A204.1 (cell line): ENCODE measurements around the gene TGFBR2.

Source experiments
- FAIRE-seq: peaks from 2 replicates; lab custom pipeline; 2012; peaks lifted over from hg19 to GRCh38; lab: Jason Lieb, UNC

Gene TGFBR2

GRCh38 chr3:30606301-30607031 lies at the start of gene TGFBR2:
TSS of gene TGFBR2 (plus strand) at chr3:30606601. CDS start at chr3:30606884, 283 bp downstream.
- FAIRE-seq: no peak

GRCh38 chr3:30557746-30558303 lies 48.6 kb upstream of the TGFBR2 start:
- no peak for FAIRE-seq

- FAIRE-seq: no peak
Measured at GRCh38 chr3:30563956-30564355, 42.4 kb upstream of the TGFBR2 start.

- FAIRE-seq: no peak
Measured at GRCh38 chr3:30567139-30567753, 39.2 kb upstream of the TGFBR2 start.

- no peak for FAIRE-seq
Measured at GRCh38 chr3:30576946-30577345, 29.5 kb upstream of the TGFBR2 start.

GRCh38 chr3:30577788-30578187 lies 28.6 kb upstream of the TGFBR2 start:
- FAIRE-seq: no peak

GRCh38 chr3:30578479-30578878 lies 27.9 kb upstream of the TGFBR2 start:
- FAIRE-seq: no peak

- FAIRE-seq: no peak
Measured at GRCh38 chr3:30578986-30579579, 27.3 kb upstream of the TGFBR2 start.

GRCh38 chr3:30581067-30581585 lies 25.3 kb upstream of the TGFBR2 start:
- FAIRE-seq: no peak

- FAIRE-seq: no peak
Measured at GRCh38 chr3:30581982-30582381, 24.4 kb upstream of the TGFBR2 start.

GRCh38 chr3:30583973-30584372 lies 22.4 kb upstream of the TGFBR2 start:
- no peak for FAIRE-seq

GRCh38 chr3:30585654-30586053 lies 20.7 kb upstream of the TGFBR2 start:
- FAIRE-seq: no peak

- FAIRE-seq: no peak
Measured at GRCh38 chr3:30586096-30586805, 20.1 kb upstream of the TGFBR2 start.

- FAIRE-seq: no peak
Measured at GRCh38 chr3:30586806-30587486, 19.5 kb upstream of the TGFBR2 start.

GRCh38 chr3:30587904-30588303 lies 18.5 kb upstream of the TGFBR2 start:
- no peak for FAIRE-seq

- no peak for FAIRE-seq
Measured at GRCh38 chr3:30596152-30596551, 10.2 kb upstream of the TGFBR2 start.

GRCh38 chr3:30597131-30597768 lies 9.2 kb upstream of the TGFBR2 start:
- no peak for FAIRE-seq

- no peak for FAIRE-seq
Measured at GRCh38 chr3:30597769-30598134, 8.6 kb upstream of the TGFBR2 start.

GRCh38 chr3:30598668-30599545 lies 7.5 kb upstream of the TGFBR2 start:
- no peak for FAIRE-seq

- no peak for FAIRE-seq
Measured at GRCh38 chr3:30600572-30600971, 5.8 kb upstream of the TGFBR2 start.
